Retinal pigment epithelial cell (primary cell): ENCODE measurements around the gene BRCA2.

Source experiments
- DNase-seq: peaks from one replicate; pipeline ENCODE4 v3.0.0-alpha.2; 2010; ENCODE audit warnings: low read depth
- H3K4me3 ChIP-seq: 2 replicates; pipeline ENCODE4 v1.5.1; 2011; ENCODE audit warnings: mild to moderate bottlenecking, low read length, control low read depth, moderate library complexity
- TF ChIP-seq, protein P1 (sequence below): conservative IDR thresholded peaks from 2 replicates; pipeline ENCODE4 v1.5.1; 2011; ENCODE audit warnings: low read depth, low read length, control low read depth, inconsistent platforms

BRCA2 gene

DNA sequence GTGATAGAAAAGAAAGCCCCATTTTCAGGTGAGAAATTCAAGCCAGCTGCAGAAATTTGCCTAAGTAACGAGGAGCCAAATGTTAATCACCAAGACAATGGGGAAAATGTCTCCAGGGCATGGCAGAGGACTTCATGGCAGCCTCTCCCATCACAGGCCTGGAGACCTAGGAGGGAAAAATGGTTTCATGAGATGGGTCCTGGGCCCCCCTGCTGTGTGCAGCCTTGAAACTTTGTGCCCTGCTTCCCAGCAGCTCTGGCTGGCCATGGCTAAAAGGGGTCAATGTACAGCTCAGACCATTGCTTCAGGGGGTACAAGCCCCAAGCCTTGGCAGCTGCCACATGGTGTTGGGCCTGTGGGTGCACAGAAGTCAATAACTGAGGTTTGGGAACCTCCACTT, 102.7 kb downstream of the BRCA2 start:
- DNase-seq: no peak
- TF ChIP-seq, protein P1, sequence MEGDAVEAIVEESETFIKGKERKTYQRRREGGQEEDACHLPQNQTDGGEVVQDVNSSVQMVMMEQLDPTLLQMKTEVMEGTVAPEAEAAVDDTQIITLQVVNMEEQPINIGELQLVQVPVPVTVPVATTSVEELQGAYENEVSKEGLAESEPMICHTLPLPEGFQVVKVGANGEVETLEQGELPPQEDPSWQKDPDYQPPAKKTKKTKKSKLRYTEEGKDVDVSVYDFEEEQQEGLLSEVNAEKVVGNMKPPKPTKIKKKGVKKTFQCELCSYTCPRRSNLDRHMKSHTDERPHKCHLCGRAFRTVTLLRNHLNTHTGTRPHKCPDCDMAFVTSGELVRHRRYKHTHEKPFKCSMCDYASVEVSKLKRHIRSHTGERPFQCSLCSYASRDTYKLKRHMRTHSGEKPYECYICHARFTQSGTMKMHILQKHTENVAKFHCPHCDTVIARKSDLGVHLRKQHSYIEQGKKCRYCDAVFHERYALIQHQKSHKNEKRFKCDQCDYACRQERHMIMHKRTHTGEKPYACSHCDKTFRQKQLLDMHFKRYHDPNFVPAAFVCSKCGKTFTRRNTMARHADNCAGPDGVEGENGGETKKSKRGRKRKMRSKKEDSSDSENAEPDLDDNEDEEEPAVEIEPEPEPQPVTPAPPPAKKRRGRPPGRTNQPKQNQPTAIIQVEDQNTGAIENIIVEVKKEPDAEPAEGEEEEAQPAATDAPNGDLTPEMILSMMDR: no peak

DNA sequence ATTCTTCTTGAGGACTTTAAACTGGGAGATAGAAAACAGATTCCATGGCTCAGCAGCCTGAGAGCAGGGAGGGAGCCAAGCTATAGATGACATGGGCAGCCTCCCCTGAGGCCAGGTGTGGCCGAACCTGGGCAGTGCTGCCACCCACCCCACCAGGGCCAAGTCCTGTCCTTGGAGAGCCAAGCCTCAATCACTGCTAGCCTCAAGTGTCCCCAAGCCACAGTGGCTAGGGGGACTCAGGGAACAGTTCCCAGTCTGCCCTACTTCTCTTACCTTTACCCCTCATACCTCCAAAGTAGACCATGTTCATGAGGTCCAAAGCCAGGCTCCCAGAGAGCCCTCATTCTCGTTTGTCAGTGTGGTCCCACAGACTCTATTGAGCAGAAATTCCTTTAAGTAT, 104.6 kb downstream of the BRCA2 start:
- DNase-seq: no peak
- H3K4me3 ChIP-seq: no peak overlapping the region
- TF ChIP-seq, protein P1: no peak

More for the DNA sequence above, 102.7 kb downstream of the BRCA2 start:
- H3K4me3 ChIP-seq: no peak overlapping the region

DNA sequence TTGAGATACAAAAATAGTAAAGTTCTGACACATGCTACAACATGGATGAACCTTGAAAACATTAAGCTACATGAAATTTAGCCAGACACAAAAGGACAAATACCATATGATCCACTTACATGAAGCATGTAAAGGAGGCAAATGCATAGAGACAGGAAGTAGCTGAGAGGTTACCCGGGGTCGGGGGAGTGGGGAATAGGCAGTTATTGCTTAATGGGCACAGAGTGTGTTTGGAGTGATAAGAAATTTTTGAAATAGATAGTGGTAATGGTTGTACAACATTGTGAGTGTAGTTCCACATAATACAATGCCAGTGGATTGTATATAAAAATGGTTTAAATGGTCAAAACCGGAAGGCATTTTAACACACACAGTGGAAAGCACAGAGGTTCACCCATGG, 108.3 kb downstream of the BRCA2 start:
- H3K4me3 ChIP-seq: no peak overlapping the region
- DNase-seq: no peak
- TF ChIP-seq, protein P1: no peak

DNA sequence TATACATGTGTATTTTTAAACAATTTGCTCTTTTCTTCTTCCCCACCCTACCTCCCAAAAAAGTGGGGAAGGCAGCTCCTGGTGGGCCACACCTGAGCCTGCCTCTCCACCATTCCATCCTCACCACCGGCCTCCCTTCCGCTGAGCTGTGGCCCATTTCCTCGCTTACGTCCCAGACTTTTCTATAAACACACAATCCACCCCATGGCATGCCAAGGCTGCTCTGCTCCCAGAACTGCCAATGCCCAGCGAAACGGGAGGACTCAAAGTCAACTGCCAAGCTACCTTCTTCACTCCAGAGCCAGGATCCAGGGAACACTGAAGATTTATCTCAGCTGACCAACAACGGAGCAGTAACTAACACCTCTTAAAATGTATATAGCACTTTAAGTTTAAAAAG, 109.8 kb downstream of the BRCA2 start:
- TF ChIP-seq, protein P1: no peak
- no peak for DNase-seq
- H3K4me3 ChIP-seq: no peak overlapping the region

DNA sequence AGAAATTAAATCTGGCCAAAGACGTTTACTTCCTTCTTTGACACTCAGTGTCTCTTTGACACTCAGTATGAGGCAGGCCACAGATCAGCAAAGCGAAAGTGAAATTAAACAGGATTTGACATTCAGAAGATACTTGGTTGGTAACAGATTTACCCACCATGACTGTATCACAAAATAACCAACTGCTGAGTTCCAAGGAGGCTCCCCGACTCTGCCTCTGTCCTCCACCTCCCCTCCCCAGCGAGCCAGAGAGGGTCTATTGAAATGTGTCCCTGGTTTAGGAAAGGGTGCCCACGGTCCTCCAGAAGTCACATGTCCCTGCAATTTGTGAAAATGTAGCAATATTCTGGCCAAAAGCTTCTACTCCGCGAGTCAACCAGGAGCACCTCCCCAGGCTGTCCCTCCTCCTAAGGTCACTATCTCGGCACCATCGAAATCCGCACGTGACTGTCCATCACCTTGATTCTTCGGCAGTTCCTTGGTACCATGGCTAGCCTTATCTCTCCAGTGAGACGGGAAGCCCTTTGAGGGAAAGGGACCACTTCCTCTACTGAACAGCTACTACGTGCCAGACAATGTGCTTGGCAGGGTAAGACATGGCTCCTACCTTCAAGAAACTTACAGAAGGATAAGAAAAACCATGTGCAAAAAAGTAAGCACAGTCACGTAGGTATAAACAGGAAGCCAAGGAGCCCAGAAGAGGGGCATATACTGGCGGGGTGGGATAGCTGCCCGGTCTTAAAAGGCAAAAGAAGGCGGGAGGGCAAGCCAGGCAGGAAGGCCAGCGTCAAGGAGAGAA, 111.1 kb downstream of the BRCA2 start:
- TF ChIP-seq, protein P1: no peak
- peak overlapping the region; percentile 67 for H3K4me3 ChIP-seq
- DNase-seq: no peak

DNA sequence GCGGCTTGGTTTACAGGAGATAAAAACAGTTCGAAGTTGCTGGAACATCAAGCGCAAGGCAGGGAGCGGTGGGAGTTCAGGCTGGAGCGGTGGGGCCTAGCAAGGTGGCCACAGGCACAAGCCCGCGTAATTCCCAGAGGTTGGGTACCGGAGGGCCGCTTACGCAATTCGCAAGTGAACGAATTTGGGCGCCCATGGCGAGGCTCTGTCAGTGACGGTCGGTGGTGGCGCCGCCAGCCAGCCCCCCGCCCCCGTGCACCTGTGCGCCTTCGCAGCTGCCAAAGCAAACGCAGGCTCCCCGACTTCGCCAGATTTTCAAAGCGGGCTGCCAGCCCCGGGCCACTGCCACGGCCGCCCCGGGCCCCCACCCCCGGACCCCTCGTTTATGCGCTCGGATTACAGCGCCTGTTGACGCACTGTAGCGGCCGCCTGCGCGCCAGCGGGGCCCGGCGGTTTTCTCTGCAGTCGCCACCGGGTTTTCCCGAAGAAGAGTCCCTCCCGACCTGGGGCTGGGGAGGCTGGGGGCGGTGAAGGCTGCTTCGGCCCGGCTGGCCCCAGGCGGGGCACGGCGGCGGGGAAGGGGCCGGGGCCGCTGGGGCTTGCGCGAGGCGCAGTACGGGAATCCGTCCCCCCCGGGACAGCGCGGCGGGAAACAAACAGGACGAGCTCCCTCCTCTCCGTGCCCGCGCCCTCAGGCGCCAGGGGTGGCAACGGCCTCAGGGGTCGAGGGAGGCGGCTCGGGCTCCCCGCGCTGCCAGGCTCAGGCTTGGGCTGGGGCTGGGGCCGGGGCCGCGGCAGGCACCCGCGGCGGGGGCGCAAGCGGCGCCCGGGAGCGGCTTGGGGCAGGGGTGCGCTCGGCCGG, 111.9 kb downstream of the BRCA2 start:
- TF ChIP-seq, protein P1: no peak
- DNase-seq: no peak

More for the DNA sequence above, 111.9 kb downstream of the BRCA2 start:
- H3K4me3 ChIP-seq: peak overlapping the region; percentile 67
